B cell (primary cell): Measurements from ENCODE around the gene ERMAP. TPM values are rescaled to one million over a fixed set of nuclear protein-coding genes. Genes with fewer than 3 reads are reported as not detected.

Source experiments
- ATAC-seq: fragments of 200-7000 bp; cut with Tn5 transposase; one replicate; pipeline ENCODE4 v1.10.0; 2021; ENCODE audit warnings: low read depth, mild to moderate bottlenecking, moderate number of reproducible peaks, moderate library complexity
- CTCF ChIA-PET: fragments of 350-600 bp; sonication (Branson Sonifier 250); formaldehyde crosslinking; loops from one replicate; lab custom pipeline; 2021; ENCODE audit warnings: antibody characterized with exemption, inconsistent platforms; lab: Charles Lee
- POLR2A ChIA-PET: fragments of 350-600 bp; sonication (Branson Sonifier 250); formaldehyde crosslinking; loops from one replicate; lab custom pipeline; 2021; ENCODE audit warnings: antibody characterized with exemption; lab: Charles Lee
- DNase-seq: peaks from one replicate; pipeline ENCODE4 v3.0.0; 2013
- H2AFZ ChIP-seq: 2 replicates; pipeline ENCODE4 v1.6.1; 2012; ENCODE audit warnings: mild to moderate bottlenecking, low read depth, low read length; ENCODE audit not compliant: insufficient read depth, poor library complexity, severe bottlenecking
- H3K27ac ChIP-seq, 2 donors: 1 replicate in 1 of 2; 2 replicates in 1 of 2; pipeline ENCODE4 v1.5.1; 2012 to 2013; ENCODE audit warnings: low read length in 2 of 2, mild to moderate bottlenecking in 2 of 2, moderate library complexity in 1 of 2
- H3K27me3 ChIP-seq, 4 experiments: fragments of 200-600 bp in 1 of 4; sonication (generic) in 1 of 4; replicated peaks in 1 of 4; 1 replicate in 2 of 4; 2 replicates in 2 of 4; pipeline versions ENCODE4 v1.6.1 to v1.7.0; 2013 to 2016; ENCODE audit warnings: low read length in 3 of 4, mild to moderate bottlenecking in 2 of 4, mixed read lengths in 1 of 4, moderate library complexity in 1 of 4; ENCODE audit not compliant: insufficient read depth in 4 of 4, control insufficient read depth in 3 of 4; ENCODE audit errors: control extremely low read depth in 1 of 4
- H3K36me3 ChIP-seq, 2 experiments: replicated peaks in 1 of 2; 1 replicate in 1 of 2; 2 replicates in 1 of 2; pipeline versions ENCODE4 v1.6.1 to v1.7.1; 2013; ENCODE audit warnings: low read length in 1 of 2; ENCODE audit not compliant: insufficient read depth in 2 of 2, control insufficient read depth in 1 of 2; ENCODE audit errors: control extremely low read depth in 1 of 2, extremely low read depth in 1 of 2
- H3K4me1 ChIP-seq, 2 donors: fragments of 200-600 bp in 1 of 2; sonication (generic) in 1 of 2; 1 replicate in 1 of 2; 2 replicates in 1 of 2; pipeline versions ENCODE4 v1.5.1 to v1.6.1; 2013 to 2017; ENCODE audit warnings: low read length in 2 of 2; ENCODE audit not compliant: control insufficient read depth in 2 of 2, insufficient read depth in 2 of 2
- H3K4me2 ChIP-seq: replicated peaks from 2 replicates; pipeline ENCODE3; 2012; ENCODE audit warnings: mild to moderate bottlenecking, low read depth, low read length; ENCODE audit not compliant: poor library complexity, severe bottlenecking
- H3K4me3 ChIP-seq, 5 experiments: fragments of 200-600 bp in 1 of 5; sonication (generic) in 1 of 5; 1 replicate in 3 of 5; 2 replicates in 2 of 5; pipeline versions ENCODE4 v1.5.1 to v1.7.0; 2011 to 2016; ENCODE audit warnings: low read length in 4 of 5, mild to moderate bottlenecking in 4 of 5, low read depth in 2 of 5, control low read depth in 1 of 5, moderate library complexity in 1 of 5; ENCODE audit not compliant: insufficient read depth in 1 of 5; ENCODE audit errors: control extremely low read depth in 1 of 5, extremely low read depth in 1 of 5
- H3K79me2 ChIP-seq: fragments of 200-600 bp; sonication (generic); one replicate; pipeline ENCODE4 v1.6.0; 2016; ENCODE audit warnings: low read length; ENCODE audit not compliant: control insufficient read depth, insufficient read depth
- H3K9ac ChIP-seq: fragments of 200-600 bp; sonication (generic); 2 replicates; pipeline ENCODE4 v1.6.1; 2017; ENCODE audit warnings: mild to moderate bottlenecking, low read length, moderate library complexity
- H3K9me3 ChIP-seq, 3 donors: one replicate each; pipeline versions ENCODE4 v1.6.1 to v1.7.1; 2013; ENCODE audit warnings: low read length in 2 of 3; ENCODE audit not compliant: control insufficient read depth in 2 of 3, insufficient read depth in 1 of 3; ENCODE audit errors: control extremely low read depth in 1 of 3
- H4K20me1 ChIP-seq: 2 replicates; pipeline ENCODE4 v1.6.0; 2012; ENCODE audit warnings: mild to moderate bottlenecking, low read length; ENCODE audit not compliant: insufficient read depth, control insufficient read depth, poor library complexity, severe bottlenecking
- H3K27ac Mint-ChIP-seq: one replicate; pipeline ENCODE4 v1.8.0; 2021; ENCODE audit warnings: mixed read lengths
- H3K27me3 Mint-ChIP-seq: one replicate; pipeline ENCODE4 v1.8.0; 2021; ENCODE audit warnings: mixed read lengths
- H3K4me1 Mint-ChIP-seq: one replicate; pipeline ENCODE4 v1.8.0; 2021; ENCODE audit warnings: mixed read lengths
- H3K4me3 Mint-ChIP-seq: one replicate; pipeline ENCODE4 v1.8.0; 2021; ENCODE audit warnings: mixed read lengths
- H3K9me3 Mint-ChIP-seq: one replicate; pipeline ENCODE4 v1.8.0; 2022; ENCODE audit warnings: mixed read lengths; ENCODE audit not compliant: insufficient read depth
- CTCF ChIP-seq: fragments of 200-600 bp; IDR thresholded peaks from one replicate; pipeline ENCODE4 v1.8.0; 2022; ENCODE audit warnings: antibody characterized with exemption, mild to moderate bottlenecking
- EZH2 ChIP-seq: IDR thresholded peaks from 2 replicates; pipeline ENCODE4 v1.6.1; 2012; ENCODE audit warnings: borderline replicate concordance, low read depth, mild to moderate bottlenecking, moderate library complexity, low read length; ENCODE audit not compliant: insufficient read depth, poor library complexity, severe bottlenecking
- WGBS: methylation state at CpG from one replicate; pipeline ENCODE4 v1.1.5; 2013; ENCODE audit warnings: missing lambda C conversion rate; ENCODE audit not compliant: insufficient coverage; 5-methylcytosine and 5-hydroxymethylcytosine counted together
- intact Hi-C: fragments of 100-400 bp; cut with micrococcal nuclease; formaldehyde crosslinking; loops from one replicate; pipeline ENCODE4 v1.10.0; 2022
- polyA plus RNA-seq: library from polyadenylated mRNA; depleted of rRNA; stranded (reverse); fragments of >200 nt; gene quantifications from 2 replicates; pipeline ENCODE4 v1.2.3, GENCODE V29; 2012
- total RNA-seq, 2 donors: library from RNA; stranded (reverse); fragments of 120-200 nt in 1 of 2; gene quantifications; 1 replicate in 1 of 2; 2 replicates in 1 of 2; pipeline versions ENCODE4 v1.2.3 to v1.2.4, GENCODE V29; 2013 to 2022

ERMAP gene
- total and polyA plus RNA-seq, 2 donors (not counting 1 experiment from before 2014, with no cell fraction given), result 4.9 to 13.1 TPM

- Mint-ChIP-seq H3K4me3 (no peak overlapping the region), H3K4me1 (no peaks in the 10 kb centered on the region), H3K27me3 (peaks cover 6% of the 10 kb centered on the region), H3K9me3 (no peaks in the 10 kb centered on the region), H3K27ac (no peak overlapping the region)
- no peaks in the 10 kb centered on the region for H3K36me3 ChIP-seq
- POLR2A ChIA-PET, result no interaction called here
- no peak overlapping the region for H3K4me2 ChIP-seq
- H3K4me3 ChIP-seq, result no peak overlapping the region
- no peaks in the 10 kb centered on the region for H3K4me1 ChIP-seq
- no peak overlapping the region for H2AFZ ChIP-seq
- CTCF ChIA-PET, result interaction anchor here (0.7 to 0.9 kb wide), 2 partner anchors 184 to 186 kb away, joined by 3 read pairs; no protein-coding TSS in a partner anchor
- ATAC-seq (no peak), DNase-seq (no peak)
- H4K20me1 ChIP-seq, result no peaks in the 10 kb centered on the region
- 49% methylated on average over 2 of the region's 4 CpGs for WGBS
- intact Hi-C loops, result no loop called here
- no peaks in the 10 kb centered on the region for H3K79me2 ChIP-seq
- H3K27ac ChIP-seq, result no peak overlapping the region
- H3K9ac ChIP-seq, result no peak overlapping the region
- no peaks in the 10 kb centered on the region for H3K9me3 ChIP-seq
- H3K27me3 ChIP-seq, result no peaks in the 10 kb centered on the region
- TF ChIP-seq CTCF, result no peak
- TF ChIP-seq EZH2, result no peak
Measured at GRCh38 chr1:42889264-42889663, 72.3 kb downstream of the ERMAP start.

GRCh38 chr1:42891465-42892138 lies 74.7 kb downstream of the ERMAP start:
- no peaks in the 10 kb centered on the region for H3K27me3 ChIP-seq
- no peak overlapping the region for H2AFZ ChIP-seq
- H3K36me3 ChIP-seq, result no peaks in the 10 kb centered on the region
- ChIA-PET CTCF (interaction anchor here (0.7 kb wide), 1 partner anchor 21 kb away, joined by 3 read pairs; no protein-coding TSS in a partner anchor), POLR2A (no interaction called here)
- ATAC-seq, result no peak
- no peak overlapping the region for H3K4me2 ChIP-seq
- H3K9me3 ChIP-seq, result peaks cover 0 to 2% (median 0%) of the 10 kb centered on the region in 3 donors
- H3K4me1 Mint-ChIP-seq, result no peaks in the 10 kb centered on the region
- DNase-seq, result no peak
- peaks cover 5% of the 10 kb centered on the region for H3K9me3 Mint-ChIP-seq
- H3K4me3 Mint-ChIP-seq, result no peak overlapping the region
- no peaks in the 10 kb centered on the region for H4K20me1 ChIP-seq
- intact Hi-C loops, result no loop called here
- no peak overlapping the region for H3K27ac ChIP-seq
- no peaks in the 10 kb centered on the region for H3K79me2 ChIP-seq
- no peaks in the 10 kb centered on the region for H3K4me1 ChIP-seq
- peaks cover 12% of the 10 kb centered on the region for H3K27me3 Mint-ChIP-seq
- 68% methylated on average over 4 of the region's 5 CpGs for WGBS
- H3K4me3 ChIP-seq, result no peak overlapping the region
- TF ChIP-seq CTCF (no peak), EZH2 (no peak)
- H3K27ac Mint-ChIP-seq, result no peak overlapping the region
- no peak overlapping the region for H3K9ac ChIP-seq
